B cell (primary cell): ENCODE measurements around the gene ARHGAP45. TPM values are rescaled to one million over a fixed set of nuclear protein-coding genes. Genes with fewer than 3 reads are reported as not detected.

Source experiments
- ATAC-seq: fragments of 200-7000 bp; cut with Tn5 transposase; one replicate; pipeline ENCODE4 v1.10.0; 2021; ENCODE audit warnings: low read depth, mild to moderate bottlenecking, moderate number of reproducible peaks, moderate library complexity
- CTCF ChIA-PET: fragments of 350-600 bp; sonication (Branson Sonifier 250); formaldehyde crosslinking; loops from one replicate; lab custom pipeline; 2021; ENCODE audit warnings: antibody characterized with exemption, inconsistent platforms; lab: Charles Lee
- POLR2A ChIA-PET: fragments of 350-600 bp; sonication (Branson Sonifier 250); formaldehyde crosslinking; loops from one replicate; lab custom pipeline; 2021; ENCODE audit warnings: antibody characterized with exemption; lab: Charles Lee
- DNase-seq: peaks from one replicate; pipeline ENCODE4 v3.0.0; 2013
- H2AFZ ChIP-seq: 2 replicates; pipeline ENCODE4 v1.6.1; 2012; ENCODE audit warnings: mild to moderate bottlenecking, low read depth, low read length; ENCODE audit not compliant: insufficient read depth, poor library complexity, severe bottlenecking
- H3K27ac ChIP-seq, 2 donors: 1 replicate in 1 of 2; 2 replicates in 1 of 2; pipeline ENCODE4 v1.5.1; 2012 to 2013; ENCODE audit warnings: low read length in 2 of 2, mild to moderate bottlenecking in 2 of 2, moderate library complexity in 1 of 2
- H3K27me3 ChIP-seq, 4 experiments: fragments of 200-600 bp in 1 of 4; sonication (generic) in 1 of 4; replicated peaks in 1 of 4; 1 replicate in 2 of 4; 2 replicates in 2 of 4; pipeline versions ENCODE4 v1.6.1 to v1.7.0; 2013 to 2016; ENCODE audit warnings: low read length in 3 of 4, mild to moderate bottlenecking in 2 of 4, mixed read lengths in 1 of 4, moderate library complexity in 1 of 4; ENCODE audit not compliant: insufficient read depth in 4 of 4, control insufficient read depth in 3 of 4; ENCODE audit errors: control extremely low read depth in 1 of 4
- H3K36me3 ChIP-seq, 2 experiments: replicated peaks in 1 of 2; 1 replicate in 1 of 2; 2 replicates in 1 of 2; pipeline versions ENCODE4 v1.6.1 to v1.7.1; 2013; ENCODE audit warnings: low read length in 1 of 2; ENCODE audit not compliant: insufficient read depth in 2 of 2, control insufficient read depth in 1 of 2; ENCODE audit errors: control extremely low read depth in 1 of 2, extremely low read depth in 1 of 2
- H3K4me1 ChIP-seq, 2 donors: fragments of 200-600 bp in 1 of 2; sonication (generic) in 1 of 2; 1 replicate in 1 of 2; 2 replicates in 1 of 2; pipeline versions ENCODE4 v1.5.1 to v1.6.1; 2013 to 2017; ENCODE audit warnings: low read length in 2 of 2; ENCODE audit not compliant: control insufficient read depth in 2 of 2, insufficient read depth in 2 of 2
- H3K4me2 ChIP-seq: replicated peaks from 2 replicates; pipeline ENCODE3; 2012; ENCODE audit warnings: mild to moderate bottlenecking, low read depth, low read length; ENCODE audit not compliant: poor library complexity, severe bottlenecking
- H3K4me3 ChIP-seq, 5 experiments: fragments of 200-600 bp in 1 of 5; sonication (generic) in 1 of 5; 1 replicate in 3 of 5; 2 replicates in 2 of 5; pipeline versions ENCODE4 v1.5.1 to v1.7.0; 2011 to 2016; ENCODE audit warnings: low read length in 4 of 5, mild to moderate bottlenecking in 4 of 5, low read depth in 2 of 5, control low read depth in 1 of 5, moderate library complexity in 1 of 5; ENCODE audit not compliant: insufficient read depth in 1 of 5; ENCODE audit errors: control extremely low read depth in 1 of 5, extremely low read depth in 1 of 5
- H3K79me2 ChIP-seq: fragments of 200-600 bp; sonication (generic); one replicate; pipeline ENCODE4 v1.6.0; 2016; ENCODE audit warnings: low read length; ENCODE audit not compliant: control insufficient read depth, insufficient read depth
- H3K9ac ChIP-seq: fragments of 200-600 bp; sonication (generic); 2 replicates; pipeline ENCODE4 v1.6.1; 2017; ENCODE audit warnings: mild to moderate bottlenecking, low read length, moderate library complexity
- H3K9me3 ChIP-seq, 3 donors: one replicate each; pipeline versions ENCODE4 v1.6.1 to v1.7.1; 2013; ENCODE audit warnings: low read length in 2 of 3; ENCODE audit not compliant: control insufficient read depth in 2 of 3, insufficient read depth in 1 of 3; ENCODE audit errors: control extremely low read depth in 1 of 3
- H4K20me1 ChIP-seq: 2 replicates; pipeline ENCODE4 v1.6.0; 2012; ENCODE audit warnings: mild to moderate bottlenecking, low read length; ENCODE audit not compliant: insufficient read depth, control insufficient read depth, poor library complexity, severe bottlenecking
- H3K27ac Mint-ChIP-seq: one replicate; pipeline ENCODE4 v1.8.0; 2021; ENCODE audit warnings: mixed read lengths
- H3K27me3 Mint-ChIP-seq: one replicate; pipeline ENCODE4 v1.8.0; 2021; ENCODE audit warnings: mixed read lengths
- H3K4me1 Mint-ChIP-seq: one replicate; pipeline ENCODE4 v1.8.0; 2021; ENCODE audit warnings: mixed read lengths
- H3K4me3 Mint-ChIP-seq: one replicate; pipeline ENCODE4 v1.8.0; 2021; ENCODE audit warnings: mixed read lengths
- H3K9me3 Mint-ChIP-seq: one replicate; pipeline ENCODE4 v1.8.0; 2022; ENCODE audit warnings: mixed read lengths; ENCODE audit not compliant: insufficient read depth
- EZH2 ChIP-seq: IDR thresholded peaks from 2 replicates; pipeline ENCODE4 v1.6.1; 2012; ENCODE audit warnings: borderline replicate concordance, low read depth, mild to moderate bottlenecking, moderate library complexity, low read length; ENCODE audit not compliant: insufficient read depth, poor library complexity, severe bottlenecking
- WGBS: methylation state at CpG from one replicate; pipeline ENCODE4 v1.1.5; 2013; ENCODE audit warnings: missing lambda C conversion rate; ENCODE audit not compliant: insufficient coverage; 5-methylcytosine and 5-hydroxymethylcytosine counted together
- intact Hi-C: fragments of 100-400 bp; cut with micrococcal nuclease; formaldehyde crosslinking; loops from one replicate; pipeline ENCODE4 v1.10.0; 2022
- polyA plus RNA-seq: library from polyadenylated mRNA; depleted of rRNA; stranded (reverse); fragments of >200 nt; gene quantifications from 2 replicates; pipeline ENCODE4 v1.2.3, GENCODE V29; 2012
- total RNA-seq, 2 donors: library from RNA; stranded (reverse); fragments of 120-200 nt in 1 of 2; gene quantifications; 1 replicate in 1 of 2; 2 replicates in 1 of 2; pipeline versions ENCODE4 v1.2.3 to v1.2.4, GENCODE V29; 2013 to 2022
- TF ChIP-seq, protein P1 (sequence below): fragments of 200-600 bp; IDR thresholded peaks from one replicate; pipeline ENCODE4 v1.8.0; 2022; ENCODE audit warnings: antibody characterized with exemption, mild to moderate bottlenecking

ARHGAP45 gene
- total and polyA plus RNA-seq, 2 donors (not counting 1 experiment from before 2014, with no cell fraction given): 488 to 490 TPM

DNA sequence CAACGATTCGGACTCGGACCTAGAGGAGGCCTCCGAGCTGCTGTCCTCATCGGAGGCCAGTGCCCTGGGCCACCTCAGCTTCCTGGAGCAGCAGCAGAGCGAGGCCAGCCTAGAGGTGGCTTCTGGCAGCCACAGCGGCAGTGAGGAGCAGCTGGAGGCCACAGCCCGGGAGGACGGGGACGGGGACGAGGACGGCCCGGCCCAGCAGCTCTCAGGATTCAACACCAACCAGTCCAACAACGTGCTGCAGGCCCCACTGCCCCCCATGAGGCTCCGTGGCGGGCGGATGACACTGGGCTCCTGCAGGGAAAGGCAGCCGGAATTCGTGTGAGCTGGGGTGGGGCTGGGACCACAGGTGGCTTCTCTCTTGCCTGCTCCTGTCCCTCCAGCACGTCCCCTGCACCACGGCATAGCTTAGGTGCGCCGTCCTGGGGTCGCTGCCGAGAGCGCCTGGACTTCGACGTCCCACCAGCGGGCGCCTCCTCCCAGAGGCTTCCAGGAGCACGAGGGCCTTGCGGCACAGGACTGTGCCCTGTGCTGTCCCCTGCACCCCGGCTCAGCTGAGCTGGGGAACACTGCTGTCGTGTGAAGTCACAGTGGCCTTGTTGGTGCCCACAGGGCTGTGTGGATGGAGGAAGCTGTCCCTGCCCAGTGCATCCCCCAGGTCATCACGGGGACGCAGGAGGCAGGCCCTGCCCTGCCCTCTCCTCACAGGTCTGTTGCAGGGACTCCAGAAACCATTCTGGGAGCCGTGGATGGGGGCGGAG, 18.9 kb downstream of the ARHGAP45 start:
- Histone ChIP-seq H3K9me3 (no peaks in the 10 kb centered on the region), H3K9ac (no peak overlapping the region), H3K79me2 (peaks cover 13% of the 10 kb centered on the region), H3K4me1 (peaks cover 45 to 61% of the 10 kb centered on the region in 2 donors), H2AFZ (no peak overlapping the region), H4K20me1 (peaks cover 92% of the 10 kb centered on the region), H3K4me2 (no peak overlapping the region), H3K27ac (peak overlapping the region in 1 of 2 donors; percentile 82), H3K4me3 (no peak overlapping the region), H3K27me3 (no peaks in the 10 kb centered on the region), H3K36me3 (peaks cover 0 to 81% of the 10 kb centered on the region in 2 experiments)
- WGBS: 94% methylated on average over 28 of the region's 38 CpGs
- ChIA-PET CTCF (interaction anchor here (0.9 to 5.6 kb wide), 6 partner anchors 9 to 62 kb away, joined by 3 to 49 read pairs (median 16); partner anchors contain the start of gene ARHGAP45), POLR2A (interaction anchor here (0.6 to 8.4 kb wide), 10 partner anchors 9 to 102 kb away, joined by 3 to 97 read pairs (median 6); partner anchors contain the start of genes ARHGAP45, GPX4, POLR2E and RNU6-2)
- no peak for ATAC-seq
- peak overlapping the region; percentile 67 for H3K27ac Mint-ChIP-seq
- no peak for DNase-seq
- TF ChIP-seq, protein P1, sequence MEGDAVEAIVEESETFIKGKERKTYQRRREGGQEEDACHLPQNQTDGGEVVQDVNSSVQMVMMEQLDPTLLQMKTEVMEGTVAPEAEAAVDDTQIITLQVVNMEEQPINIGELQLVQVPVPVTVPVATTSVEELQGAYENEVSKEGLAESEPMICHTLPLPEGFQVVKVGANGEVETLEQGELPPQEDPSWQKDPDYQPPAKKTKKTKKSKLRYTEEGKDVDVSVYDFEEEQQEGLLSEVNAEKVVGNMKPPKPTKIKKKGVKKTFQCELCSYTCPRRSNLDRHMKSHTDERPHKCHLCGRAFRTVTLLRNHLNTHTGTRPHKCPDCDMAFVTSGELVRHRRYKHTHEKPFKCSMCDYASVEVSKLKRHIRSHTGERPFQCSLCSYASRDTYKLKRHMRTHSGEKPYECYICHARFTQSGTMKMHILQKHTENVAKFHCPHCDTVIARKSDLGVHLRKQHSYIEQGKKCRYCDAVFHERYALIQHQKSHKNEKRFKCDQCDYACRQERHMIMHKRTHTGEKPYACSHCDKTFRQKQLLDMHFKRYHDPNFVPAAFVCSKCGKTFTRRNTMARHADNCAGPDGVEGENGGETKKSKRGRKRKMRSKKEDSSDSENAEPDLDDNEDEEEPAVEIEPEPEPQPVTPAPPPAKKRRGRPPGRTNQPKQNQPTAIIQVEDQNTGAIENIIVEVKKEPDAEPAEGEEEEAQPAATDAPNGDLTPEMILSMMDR: no peak
- TF ChIP-seq EZH2: no peak
- peaks cover 44% of the 10 kb centered on the region for H3K4me1 Mint-ChIP-seq
- H3K9me3 Mint-ChIP-seq: no peaks in the 10 kb centered on the region
- no peaks in the 10 kb centered on the region for H3K27me3 Mint-ChIP-seq
- intact Hi-C loops: no loop called here
- no peak overlapping the region for H3K4me3 Mint-ChIP-seq

DNA sequence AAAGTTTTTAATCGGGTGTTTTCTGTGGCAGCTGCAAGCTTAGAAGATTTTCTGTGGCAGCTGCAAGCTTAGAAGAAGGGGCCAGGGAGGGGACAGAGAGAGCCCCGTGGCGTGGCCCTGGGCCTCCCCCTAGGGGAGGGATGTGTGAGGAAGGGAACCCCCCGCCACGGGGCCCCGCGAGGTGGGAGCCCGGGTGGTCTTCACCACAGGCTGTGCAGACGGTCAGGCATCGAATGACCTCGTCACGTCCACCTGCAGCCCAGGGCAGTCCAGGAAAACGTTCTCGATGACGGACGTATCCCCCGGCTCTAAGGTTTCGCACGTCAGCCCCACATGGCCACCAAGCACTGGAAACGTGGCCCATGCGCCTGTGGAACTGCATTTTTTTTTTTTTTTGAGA, 19.6 kb downstream of the ARHGAP45 start:
- intact Hi-C loops: loop anchor here (1.0 kb wide), 1 partner anchor 9 kb away; no protein-coding TSS in a partner anchor
- Histone ChIP-seq H3K79me2 (peaks cover 13% of the 10 kb centered on the region), H3K36me3 (peaks cover 0 to 79% of the 10 kb centered on the region in 2 experiments), H3K4me2 (no peak overlapping the region), H3K4me3 (no peak overlapping the region), H3K9ac (no peak overlapping the region), H2AFZ (no peak overlapping the region), H4K20me1 (peaks cover 92% of the 10 kb centered on the region), H3K9me3 (no peaks in the 10 kb centered on the region), H3K4me1 (peaks cover 37 to 54% of the 10 kb centered on the region in 2 donors), H3K27me3 (no peaks in the 10 kb centered on the region), H3K27ac (peak overlapping the region in 1 of 2 donors; percentile 82)
- DNase-seq (no peak), ATAC-seq (no peak)
- peaks cover 42% of the 10 kb centered on the region for H3K4me1 Mint-ChIP-seq
- POLR2A ChIA-PET: interaction anchor here (0.7 to 8.4 kb wide), 8 partner anchors 8 to 65 kb away, joined by 3 to 97 read pairs (median 9); partner anchors contain the start of genes ARHGAP45, GPX4, POLR2E and RNU6-2
- 90% methylated on average over 20 of the region's 21 CpGs for WGBS
- H3K4me3 Mint-ChIP-seq: no peak overlapping the region
- no peaks in the 10 kb centered on the region for H3K27me3 Mint-ChIP-seq
- no peaks in the 10 kb centered on the region for H3K9me3 Mint-ChIP-seq
- no peak for TF ChIP-seq EZH2
- TF ChIP-seq, protein P1: no peak
- CTCF ChIA-PET: interaction anchor here (1.0 to 5.6 kb wide), 7 partner anchors 10 to 158 kb away, joined by 3 to 49 read pairs (median 9); partner anchors contain the start of genes ARHGAP45 and CNN2
- H3K27ac Mint-ChIP-seq: peak overlapping the region; percentile 10
